GM12801 (cell line): ENCODE results near the gene MT1HL1.

Source experiments
- TF ChIP-seq, protein P1 (sequence below): IDR thresholded peaks from one replicate; pipeline ENCODE4 v1.5.1; 2011; ENCODE audit warnings: control low read depth; ENCODE audit not compliant: insufficient read length; ENCODE audit errors: extremely low read depth

MT1HL1 gene

DNA sequence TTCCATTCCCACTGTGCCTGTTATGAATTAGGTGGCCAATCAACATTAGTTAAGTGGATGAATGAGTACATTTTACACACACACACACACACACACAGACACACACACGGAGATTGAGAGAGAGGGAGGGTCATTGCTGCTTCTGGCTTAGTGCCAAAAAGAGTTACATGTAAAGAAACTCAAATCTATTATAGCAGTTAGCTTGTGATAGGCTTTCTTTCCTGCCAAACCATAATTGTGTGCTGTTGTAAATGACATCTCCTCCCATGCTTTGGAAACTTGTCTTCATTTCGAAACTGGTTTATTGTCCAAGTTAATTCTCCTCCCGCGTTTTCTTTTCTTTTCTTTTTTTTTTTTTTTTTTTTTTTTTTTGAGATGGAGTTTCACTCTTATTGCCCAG lies 1.4 kb upstream of the MT1HL1 start:
- TF ChIP-seq, protein P1, sequence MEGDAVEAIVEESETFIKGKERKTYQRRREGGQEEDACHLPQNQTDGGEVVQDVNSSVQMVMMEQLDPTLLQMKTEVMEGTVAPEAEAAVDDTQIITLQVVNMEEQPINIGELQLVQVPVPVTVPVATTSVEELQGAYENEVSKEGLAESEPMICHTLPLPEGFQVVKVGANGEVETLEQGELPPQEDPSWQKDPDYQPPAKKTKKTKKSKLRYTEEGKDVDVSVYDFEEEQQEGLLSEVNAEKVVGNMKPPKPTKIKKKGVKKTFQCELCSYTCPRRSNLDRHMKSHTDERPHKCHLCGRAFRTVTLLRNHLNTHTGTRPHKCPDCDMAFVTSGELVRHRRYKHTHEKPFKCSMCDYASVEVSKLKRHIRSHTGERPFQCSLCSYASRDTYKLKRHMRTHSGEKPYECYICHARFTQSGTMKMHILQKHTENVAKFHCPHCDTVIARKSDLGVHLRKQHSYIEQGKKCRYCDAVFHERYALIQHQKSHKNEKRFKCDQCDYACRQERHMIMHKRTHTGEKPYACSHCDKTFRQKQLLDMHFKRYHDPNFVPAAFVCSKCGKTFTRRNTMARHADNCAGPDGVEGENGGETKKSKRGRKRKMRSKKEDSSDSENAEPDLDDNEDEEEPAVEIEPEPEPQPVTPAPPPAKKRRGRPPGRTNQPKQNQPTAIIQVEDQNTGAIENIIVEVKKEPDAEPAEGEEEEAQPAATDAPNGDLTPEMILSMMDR, result no peak

- TF ChIP-seq, protein P1, result no peak
Observed at GRCh38 chr1:237003516-237003915, 725 bp downstream of the MT1HL1 start.

DNA sequence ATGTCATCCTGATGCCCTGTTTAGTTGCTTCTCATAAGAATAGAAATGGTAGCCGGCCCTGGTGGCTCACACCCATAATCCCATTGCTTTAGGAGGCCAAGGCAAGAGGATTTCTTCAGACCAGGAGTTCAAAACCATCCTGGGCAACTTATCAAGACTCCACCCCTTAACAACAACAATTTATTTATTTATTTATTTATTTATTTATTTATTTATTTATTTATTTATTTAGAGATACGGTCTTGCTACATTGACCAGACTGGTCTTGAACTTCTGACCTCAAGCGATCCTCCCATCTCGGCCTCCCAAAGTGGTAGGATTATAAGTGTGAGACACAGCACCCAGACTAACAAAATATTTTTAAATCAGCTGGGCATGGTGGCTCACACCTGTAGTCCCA lies 4.0 kb downstream of the MT1HL1 start:
- TF ChIP-seq, protein P1, result no peak

DNA sequence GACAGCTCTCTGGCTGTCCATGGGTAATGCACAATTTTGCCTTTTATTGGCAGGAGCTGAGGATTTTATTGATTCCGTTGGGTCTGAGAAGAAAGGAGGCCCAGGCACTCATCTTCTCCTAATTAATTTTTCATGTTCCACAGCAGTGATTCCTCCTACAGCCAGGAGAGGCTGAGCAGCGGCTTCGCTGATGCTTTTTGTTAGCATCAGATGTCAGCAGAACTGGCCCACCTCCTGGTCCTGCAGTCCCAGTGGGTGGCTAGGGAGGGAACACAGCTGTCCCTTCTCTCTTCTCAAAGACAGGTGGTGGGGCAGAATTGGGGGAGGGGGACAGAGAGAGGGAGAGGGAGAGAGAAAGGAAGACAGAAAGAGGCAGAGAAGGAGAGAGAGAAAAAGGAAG lies 5.7 kb downstream of the MT1HL1 start:
- TF ChIP-seq, protein P1, result no peak

DNA sequence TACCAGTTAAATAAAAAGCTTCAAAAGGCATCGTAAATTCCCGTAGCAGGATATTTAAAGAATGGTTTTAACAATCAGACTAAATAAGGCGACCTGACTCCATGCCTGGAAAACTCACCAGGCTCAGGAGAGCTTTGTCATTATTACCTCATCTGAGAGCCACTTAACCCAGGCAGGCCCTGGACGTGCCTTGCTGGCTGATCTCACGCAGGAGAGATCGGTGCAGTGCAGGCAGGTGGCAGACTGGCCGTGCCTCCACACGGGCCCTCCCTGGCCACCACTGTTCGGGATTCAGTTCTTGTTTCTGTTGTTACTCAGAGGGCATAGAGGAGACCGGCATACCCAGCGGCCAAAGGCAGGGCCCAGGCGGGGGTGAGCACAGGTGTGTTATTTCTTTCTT lies 6.4 kb downstream of the MT1HL1 start:
- TF ChIP-seq, protein P1, result no peak

DNA sequence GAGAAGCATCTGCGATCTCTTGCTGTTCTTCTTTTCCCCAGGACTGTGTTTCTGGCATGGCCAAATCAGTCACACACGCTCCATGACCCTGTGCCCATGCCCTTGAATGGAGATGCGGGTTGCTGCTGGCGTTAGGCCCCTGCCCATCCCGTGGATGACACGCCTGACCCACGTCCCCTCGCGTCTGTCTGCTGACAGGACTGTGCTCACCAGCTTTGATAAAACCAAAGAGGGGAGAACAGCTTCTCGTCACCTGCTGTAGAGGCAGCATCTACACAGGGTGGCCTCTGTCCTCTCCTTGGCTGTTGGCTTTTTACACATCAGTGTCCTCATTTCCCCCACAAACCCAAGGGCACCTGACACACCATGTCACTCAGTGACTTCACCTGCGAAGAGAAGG lies 6.9 kb downstream of the MT1HL1 start:
- TF ChIP-seq, protein P1, result no peak

DNA sequence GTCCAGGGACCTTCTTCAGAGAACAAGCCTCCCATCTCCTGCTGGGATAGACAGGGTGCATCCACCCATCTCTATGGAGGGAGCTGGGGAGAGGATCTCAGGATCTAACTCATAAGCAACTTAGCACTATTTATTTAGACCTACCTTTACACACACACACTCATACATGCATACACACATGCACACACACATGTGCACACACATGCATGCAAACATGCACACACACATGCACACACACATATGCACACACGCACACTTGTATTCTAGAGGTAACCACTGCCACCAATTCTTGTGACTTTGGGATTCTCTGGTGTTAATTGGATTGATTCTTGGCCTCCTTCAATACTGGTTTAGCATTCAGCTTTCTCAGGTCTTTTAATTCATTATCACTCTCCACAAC lies 9.8 kb downstream of the MT1HL1 start:
- TF ChIP-seq, protein P1, result no peak

DNA sequence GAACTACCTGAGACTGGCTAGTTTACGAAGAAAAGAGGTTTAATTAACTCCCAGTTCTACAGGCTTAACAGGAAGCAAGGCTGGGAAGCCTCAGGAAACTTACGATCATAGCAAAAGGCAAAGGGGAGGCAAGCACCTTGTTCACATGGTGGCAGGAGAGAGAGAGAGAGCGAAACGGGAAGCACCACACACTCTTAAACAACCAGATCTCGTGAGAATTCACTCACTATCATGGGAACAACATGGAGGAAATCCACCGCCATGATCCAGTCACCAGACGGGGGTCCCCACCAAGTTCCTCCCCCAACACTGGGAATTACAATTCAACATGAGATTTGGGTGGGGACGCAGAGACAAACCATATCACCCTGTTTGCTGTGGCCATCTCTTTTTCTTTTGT lies 11.8 kb downstream of the MT1HL1 start:
- TF ChIP-seq, protein P1, result no peak
